Esophagus muscularis mucosa (tissue), 4 donors: ENCODE data around the gene MYO10. TPM values are rescaled to one million over a fixed set of nuclear protein-coding genes. Genes with fewer than 3 reads are reported as not detected.

Source experiments
- DNase-seq: peaks from one replicate; pipeline ENCODE4 v3.0.0-alpha.2; 2017; ENCODE audit errors: extremely low spot score
- H3K27ac ChIP-seq, 4 donors: fragments of 200-600 bp; sonication (generic); replicated peaks in 1 of 4; 1 replicate in 3 of 4; 2 replicates in 1 of 4; pipeline ENCODE4 v1.5.1; 2016 to 2019; ENCODE audit warnings: mild to moderate bottlenecking in 1 of 4
- H3K27me3 ChIP-seq, 4 donors: fragments of 200-600 bp; sonication (generic); one replicate each; pipeline versions ENCODE4 v1.5.1 to v1.6.0; 2016 to 2019
- H3K36me3 ChIP-seq, 4 donors: fragments of 200-600 bp; sonication (generic); one replicate each; pipeline ENCODE4 v1.5.1; 2016 to 2019
- H3K4me1 ChIP-seq, 4 donors: fragments of 200-600 bp; sonication (generic); one replicate each; pipeline ENCODE4 v1.5.1; 2016 to 2019
- H3K4me3 ChIP-seq, 4 donors: fragments of 200-600 bp; sonication (generic); 1 replicate in 2 of 4; 2 replicates in 2 of 4; pipeline ENCODE4 v1.5.1; 2016 to 2019; ENCODE audit warnings: mild to moderate bottlenecking in 4 of 4, moderate library complexity in 1 of 4
- H3K9me3 ChIP-seq, 4 donors: fragments of 200-600 bp; sonication (generic); 1 replicate in 3 of 4; 2 replicates in 1 of 4; pipeline ENCODE4 v1.5.1; 2016 to 2019
- EP300 ChIP-seq: sonication (generic); formaldehyde crosslinking; IDR thresholded peaks from one replicate; pipeline ENCODE4 v1.6.1; 2017; ENCODE audit warnings: antibody characterized with exemption
- POLR2A ChIP-seq: fragments of 450-650 bp; IDR thresholded peaks from one replicate; pipeline ENCODE4 v1.6.1; 2017; ENCODE audit warnings: antibody characterized with exemption, moderate library complexity, mild to moderate bottlenecking, low read depth
- POLR2AphosphoS5 ChIP-seq, 2 donors: sonication (generic); formaldehyde crosslinking; IDR thresholded peaks; one replicate each; pipeline ENCODE4 v1.6.1; 2017; ENCODE audit warnings: antibody characterized with exemption in 2 of 2
- WGBS: methylation state at CpG from one replicate; pipeline ENCODE4 v1.1.5; 2018; 5-methylcytosine and 5-hydroxymethylcytosine counted together
- intact Hi-C: fragments of 100-400 bp; cut with DNase I; formaldehyde crosslinking; loops from one replicate; pipeline ENCODE4 v1.15.1; 2023
- total RNA-seq, 4 donors: library from RNA; depleted of rRNA; stranded (reverse); fragments of >200 nt; gene quantifications; one replicate each; pipeline versions ENCODE4 v1.1.0 to v1.2.1, GENCODE V29; 2016
- TF ChIP-seq, protein P1 (sequence below), 3 experiments: fragments of 200-600 bp in 2 of 3; fragments of 450-650 bp in 1 of 3; sonication (generic) in 2 of 3; IDR thresholded peaks; one replicate each; pipeline ENCODE4 v1.5.1; 2017 to 2019; ENCODE audit warnings: antibody characterized with exemption in 3 of 3, mild to moderate bottlenecking in 2 of 3, moderate library complexity in 1 of 3

The MYO10 gene
- total RNA-seq, 4 donors from 2014 or later: 7.1 to 9.3 (median 7.8) TPM

DNA sequence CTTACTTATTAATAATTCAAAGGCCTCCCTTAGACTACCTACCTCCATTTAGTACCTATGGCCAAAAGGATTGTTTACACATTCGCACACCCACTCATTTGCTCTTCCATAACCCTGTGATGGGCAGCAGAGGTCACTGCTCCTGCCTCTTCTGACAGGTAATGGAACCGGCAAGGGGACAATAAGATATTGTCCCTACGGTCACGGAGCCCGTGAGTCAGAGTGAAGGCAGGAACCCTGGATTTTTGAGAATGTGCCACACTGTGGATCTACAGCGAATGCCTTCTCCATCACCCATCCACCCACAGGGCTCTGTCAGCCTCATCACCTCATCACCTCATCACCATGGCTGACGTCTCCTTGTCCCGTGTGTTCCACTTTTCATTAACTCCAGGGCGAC, 132.3 kb downstream of the MYO10 start:
- no peak overlapping the region for H3K27ac ChIP-seq
- TF ChIP-seq POLR2AphosphoS5 (IDR thresholded peaks at IDR 0.05) (no peak), POLR2A (no peak), EP300 (no peak)
- TF ChIP-seq, protein P1, sequence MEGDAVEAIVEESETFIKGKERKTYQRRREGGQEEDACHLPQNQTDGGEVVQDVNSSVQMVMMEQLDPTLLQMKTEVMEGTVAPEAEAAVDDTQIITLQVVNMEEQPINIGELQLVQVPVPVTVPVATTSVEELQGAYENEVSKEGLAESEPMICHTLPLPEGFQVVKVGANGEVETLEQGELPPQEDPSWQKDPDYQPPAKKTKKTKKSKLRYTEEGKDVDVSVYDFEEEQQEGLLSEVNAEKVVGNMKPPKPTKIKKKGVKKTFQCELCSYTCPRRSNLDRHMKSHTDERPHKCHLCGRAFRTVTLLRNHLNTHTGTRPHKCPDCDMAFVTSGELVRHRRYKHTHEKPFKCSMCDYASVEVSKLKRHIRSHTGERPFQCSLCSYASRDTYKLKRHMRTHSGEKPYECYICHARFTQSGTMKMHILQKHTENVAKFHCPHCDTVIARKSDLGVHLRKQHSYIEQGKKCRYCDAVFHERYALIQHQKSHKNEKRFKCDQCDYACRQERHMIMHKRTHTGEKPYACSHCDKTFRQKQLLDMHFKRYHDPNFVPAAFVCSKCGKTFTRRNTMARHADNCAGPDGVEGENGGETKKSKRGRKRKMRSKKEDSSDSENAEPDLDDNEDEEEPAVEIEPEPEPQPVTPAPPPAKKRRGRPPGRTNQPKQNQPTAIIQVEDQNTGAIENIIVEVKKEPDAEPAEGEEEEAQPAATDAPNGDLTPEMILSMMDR (IDR thresholded peaks at IDR 0.05): no peak
- 91% methylated on average over 9 of the region's 9 CpGs for WGBS
- H3K4me3 ChIP-seq: no peak overlapping the region
- no peak for DNase-seq
- peaks cover 0 to 10% (median 4%) of the 10 kb centered on the region in 4 donors for H3K4me1 ChIP-seq
- H3K9me3 ChIP-seq: no peaks in the 10 kb centered on the region
- no peaks in the 10 kb centered on the region for H3K36me3 ChIP-seq
- intact Hi-C loops: no loop called here
- no peaks in the 10 kb centered on the region for H3K27me3 ChIP-seq

DNA sequence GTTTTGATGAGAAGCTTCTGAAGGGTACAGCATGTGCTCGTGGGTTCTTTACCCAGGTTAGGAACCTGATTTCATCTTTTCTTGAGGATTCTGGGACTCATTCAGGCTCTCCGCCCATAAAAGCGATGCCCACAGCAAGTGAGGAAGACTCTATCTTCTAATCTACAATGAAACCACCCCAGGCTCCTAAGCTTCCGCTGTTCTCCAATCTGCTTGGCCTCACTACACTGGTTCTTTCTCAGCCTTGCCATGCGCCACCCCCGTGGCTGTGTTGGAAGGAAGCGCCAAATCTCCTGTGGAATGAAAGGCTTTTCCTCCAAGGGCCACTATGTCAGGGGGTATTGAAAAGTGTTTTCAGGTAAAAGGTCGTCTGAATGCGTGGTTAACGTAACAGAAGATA, 135.6 kb downstream of the MYO10 start:
- Histone ChIP-seq H3K4me1 (no peaks in the 10 kb centered on the region), H3K9me3 (no peaks in the 10 kb centered on the region), H3K27ac (no peak overlapping the region), H3K4me3 (no peak overlapping the region), H3K27me3 (no peaks in the 10 kb centered on the region), H3K36me3 (no peaks in the 10 kb centered on the region)
- no peak for DNase-seq
- 91% methylated on average over 10 of the region's 10 CpGs for WGBS
- no peak for TF ChIP-seq POLR2A
- no peak for TF ChIP-seq EP300
- no peak for TF ChIP-seq POLR2AphosphoS5 (IDR thresholded peaks at IDR 0.05)
- TF ChIP-seq, protein P1 (IDR thresholded peaks at IDR 0.05): no peak
- intact Hi-C loops: no loop called here

DNA sequence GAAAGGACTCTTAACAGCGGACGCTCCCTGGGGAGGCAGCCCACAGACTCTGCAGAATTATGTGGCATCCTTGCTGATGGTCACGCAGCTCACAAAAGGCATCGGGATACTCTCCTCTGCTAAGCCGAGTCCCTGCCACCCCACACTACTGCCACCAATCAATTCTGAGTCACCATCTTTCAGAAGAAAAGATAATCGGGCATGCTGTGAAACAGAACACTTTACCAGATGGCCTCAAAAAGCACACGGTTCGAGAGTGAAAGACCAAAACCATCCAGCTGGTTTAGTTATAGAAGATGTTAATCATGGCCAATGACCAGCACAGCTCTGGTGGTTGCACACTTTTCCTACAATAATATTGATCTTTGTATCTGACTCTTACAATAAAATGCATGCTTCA, 136.3 kb downstream of the MYO10 start:
- no peak overlapping the region for H3K4me3 ChIP-seq
- no peaks in the 10 kb centered on the region for H3K36me3 ChIP-seq
- DNase-seq: no peak
- H3K4me1 ChIP-seq: no peaks in the 10 kb centered on the region
- TF ChIP-seq EP300 (no peak), POLR2A (no peak), POLR2AphosphoS5 (IDR thresholded peaks at IDR 0.05) (no peak)
- TF ChIP-seq, protein P1 (IDR thresholded peaks at IDR 0.05): no peak
- no peak overlapping the region for H3K27ac ChIP-seq
- intact Hi-C loops: loop anchor here (5.0 kb wide), 1 partner anchor 333 kb away; no protein-coding TSS in a partner anchor
- no peaks in the 10 kb centered on the region for H3K27me3 ChIP-seq
- H3K9me3 ChIP-seq: no peaks in the 10 kb centered on the region
- WGBS: 91% methylated on average over 8 of the region's 8 CpGs

DNA sequence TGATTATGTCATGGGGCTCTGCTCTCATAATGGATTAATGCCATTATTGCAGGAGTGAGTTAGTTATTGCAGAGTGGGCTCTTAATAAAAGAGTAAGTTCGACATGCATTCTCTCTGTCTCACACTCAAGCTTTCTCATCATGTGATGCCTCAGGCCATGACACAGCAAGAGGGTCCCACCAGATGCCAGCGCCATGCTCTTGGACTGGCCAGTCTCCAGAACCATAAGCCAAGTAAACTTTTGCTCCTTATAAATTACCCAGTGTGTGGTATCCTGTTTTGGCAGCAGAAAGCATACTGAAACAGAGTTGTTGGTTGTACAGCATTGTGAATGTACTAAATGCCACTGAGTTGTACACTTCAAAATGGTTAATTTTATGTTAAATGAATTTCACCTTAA, 138.1 kb downstream of the MYO10 start:
- Histone ChIP-seq H3K27me3 (no peaks in the 10 kb centered on the region), H3K4me3 (no peak overlapping the region), H3K36me3 (no peaks in the 10 kb centered on the region), H3K9me3 (no peaks in the 10 kb centered on the region), H3K4me1 (no peaks in the 10 kb centered on the region), H3K27ac (no peak overlapping the region)
- no peak for DNase-seq
- WGBS: 80% methylated on average over 1 of the region's 2 CpGs
- intact Hi-C loops: loop anchor here (5.0 kb wide), 1 partner anchor 334 kb away; no protein-coding TSS in a partner anchor
- no peak for TF ChIP-seq POLR2A
- no peak for TF ChIP-seq EP300
- TF ChIP-seq, protein P1 (IDR thresholded peaks at IDR 0.05): no peak
- no peak for TF ChIP-seq POLR2AphosphoS5 (IDR thresholded peaks at IDR 0.05)

DNA sequence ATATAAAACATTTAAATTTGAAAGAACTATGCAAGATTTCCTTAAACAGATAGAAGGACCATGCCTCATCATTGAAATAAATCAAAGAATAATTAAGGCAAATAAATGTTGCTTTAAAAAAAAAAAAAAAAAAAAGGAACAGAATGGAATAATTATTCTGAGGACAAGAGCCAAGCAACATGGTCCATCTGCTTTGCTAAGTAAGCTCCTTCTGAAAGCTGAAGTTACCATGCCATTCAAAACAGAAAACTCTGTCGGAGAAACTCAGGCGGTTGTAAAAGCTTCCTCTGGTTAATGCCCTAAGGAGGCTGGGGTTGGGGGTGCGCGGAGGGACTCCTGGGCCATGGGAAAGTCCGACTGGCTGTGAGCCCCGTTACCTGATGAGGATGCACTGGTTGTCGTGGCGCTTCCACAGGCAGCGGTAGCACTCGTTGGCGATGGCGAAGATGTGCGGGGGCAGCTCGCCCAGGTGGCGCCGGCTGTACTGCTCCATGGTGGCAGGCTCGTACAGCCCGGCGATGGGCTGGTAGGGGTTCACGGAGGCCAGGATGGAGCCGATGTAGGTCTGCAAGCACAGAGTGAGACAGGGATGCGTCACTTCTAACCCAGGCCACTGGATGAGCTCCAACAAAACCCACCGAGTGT, 141.7 kb downstream of the MYO10 start:
- DNase-seq: no peak
- Histone ChIP-seq H3K4me3 (no peak overlapping the region), H3K9me3 (no peaks in the 10 kb centered on the region), H3K27ac (no peak overlapping the region), H3K4me1 (peaks cover 0 to 4% (median 0%) of the 10 kb centered on the region in 4 donors), H3K27me3 (no peaks in the 10 kb centered on the region), H3K36me3 (no peaks in the 10 kb centered on the region)
- TF ChIP-seq POLR2AphosphoS5 (IDR thresholded peaks at IDR 0.05) (no peak), EP300 (no peak), POLR2A (no peak)
- TF ChIP-seq, protein P1 (IDR thresholded peaks at IDR 0.05): no peak
- WGBS: 93% methylated on average over 21 of the region's 23 CpGs
- intact Hi-C loops: no loop called here
